ENCODE results near the gene RNF113A. TPM values are rescaled to one million over a fixed set of nuclear protein-coding genes. Genes with fewer than 3 reads are reported as not detected.
A peak's percentile ranks its signal among the peaks of the same experiment; 100 is the strongest.

Gene RNF113A
- total and polyA plus RNA-seq, 11 donors = 8.0 to 12.9 (median 10.1) TPM

- no peak for TF ChIP-seq POLR2A (IDR thresholded peaks at IDR 0.05)
- no peak for TF ChIP-seq CTCF (IDR thresholded peaks at IDR 0.05)
- peak in 1 of 4 donors; percentile 31 for ATAC-seq
- Histone ChIP-seq H3K9me3 (no peaks in the 10 kb centered on the region), H3K27me3 (peaks cover 0 to 7% (median 0%) of the 10 kb centered on the region in 9 donors), H3K36me3 (peaks cover 0 to 29% (median 3%) of the 10 kb centered on the region in 9 donors), H3K27ac (peak overlapping the region; percentile 41 to 93 (median 80)), H3K4me3 (peak overlapping the region in 11 of 12 donors; percentile 3 to 93 (median 75)), H3K4me1 (peaks cover 0 to 6% (median 0%) of the 10 kb centered on the region in 12 donors)
- intact Hi-C loops (cut with DNase I) = loop anchor here in 4 of 10 donors (1.0 to 10.0 kb wide), 3 partner anchors 18 to 61 kb away; partner anchors contain the start of genes RPL39 (in 4 of the 4), NDUFA1 (in 1 of the 4) and RNF113A (in 1 of the 4)
- no peak for DNase-seq
- 21 to 49% (median 38%) methylated on average over 10 of the region's 10 CpGs for WGBS, 4 donors
Measured at GRCh38 chrX:119853444-119853843, 18.1 kb downstream of the RNF113A start.

- Histone ChIP-seq H3K9me3 (no peaks in the 10 kb centered on the region), H3K4me1 (peaks cover 0 to 6% (median 0%) of the 10 kb centered on the region in 12 donors), H3K36me3 (peaks cover 0 to 35% (median 4%) of the 10 kb centered on the region in 9 donors), H3K27ac (peak within 1 kb of the TSS; percentile 68 to 93 (median 86)), H3K4me3 (peak within 1 kb of the TSS; percentile 15 to 93 (median 74)), H3K27me3 (peaks cover 0 to 7% (median 0%) of the 10 kb centered on the region in 9 donors)
- WGBS, 4 donors = 0 to 34% (median 16%) methylated on average over 54 of the region's 54 CpGs
- intact Hi-C loops (cut with DNase I) = loop anchor here in 4 of 10 donors (1.0 to 10.0 kb wide), 3 partner anchors 19 to 60 kb away; partner anchors contain the start of genes RPL39 (in 4 of the 4), NDUFA1 (in 1 of the 4) and RNF113A (in 1 of the 4)
- ATAC-seq = peak; percentile 98 to 99 (median 99)
- DNase-seq = peak; percentile 94 to 97 (median 96)
- TF ChIP-seq CTCF (IDR thresholded peaks at IDR 0.05) (peak in 1 of 12 donors; percentile 6), POLR2A (IDR thresholded peaks at IDR 0.05) (peak in 1 of 2 donors; percentile 55)
Measured at GRCh38 chrX:119852382-119853353, 18.9 kb downstream of the RNF113A start, which contains the start of gene UPF3B. Gene UPF3B (minus strand): TSS chrX:119852963. CDS start chrX:119852928, 35 bp downstream.

GRCh38 chrX:119833905-119834304, 37.6 kb downstream of the RNF113A start:
- DNase-seq = no peak
- WGBS, 4 donors = 69 to 91% (median 81%) methylated on average over 3 of the region's 3 CpGs
- intact Hi-C loops (cut with DNase I) = no loop called here
- Histone ChIP-seq H3K9me3 (no peaks in the 10 kb centered on the region), H3K4me1 (no peaks in the 10 kb centered on the region), H3K4me3 (no peak overlapping the region), H3K27ac (no peak overlapping the region), H3K27me3 (no peaks in the 10 kb centered on the region), H3K36me3 (peaks cover 0 to 80% (median 65%) of the 10 kb centered on the region in 9 donors)
- TF ChIP-seq CTCF (IDR thresholded peaks at IDR 0.05) (no peak), POLR2A (IDR thresholded peaks at IDR 0.05) (no peak)
- ATAC-seq = no peak

GRCh38 chrX:119828446-119828845, 43.1 kb downstream of the RNF113A start:
- TF ChIP-seq CTCF (IDR thresholded peaks at IDR 0.05) = no peak
- no peak for TF ChIP-seq POLR2A (IDR thresholded peaks at IDR 0.05)
- intact Hi-C loops (cut with DNase I) = no loop called here
- Histone ChIP-seq H3K36me3 (peaks cover 0 to 32% (median 16%) of the 10 kb centered on the region in 9 donors), H3K4me3 (no peak overlapping the region), H3K27me3 (no peaks in the 10 kb centered on the region), H3K4me1 (no peaks in the 10 kb centered on the region), H3K27ac (no peak overlapping the region), H3K9me3 (no peaks in the 10 kb centered on the region)
- WGBS, 4 donors = 85 to 96% (median 92%) methylated on average over 5 of the region's 5 CpGs
- ATAC-seq (no peak), DNase-seq (no peak)

Data from heart left ventricle (tissue), 16 donors.